Adrenal gland (tissue), 12 donors: ENCODE data around the gene ITIH5. TPM values are rescaled to one million over a fixed set of nuclear protein-coding genes. Genes with fewer than 3 reads are reported as not detected.

Experiments
- DNase-seq, 7 donors: peaks; one replicate each; pipeline ENCODE4 v3.0.0-alpha.2; 2019 to 2020
- H3K27ac ChIP-seq, 5 donors: fragments of 200-600 bp; sonication (generic) in 4 of 5; 1 replicate in 3 of 5; 2 replicates in 2 of 5; pipeline versions ENCODE4 v1.5.1 to v1.8.0; 2016 to 2020; ENCODE audit warnings: mild to moderate bottlenecking in 1 of 5
- H3K27me3 ChIP-seq: fragments of 200-600 bp; 2 replicates; pipeline ENCODE4 v1.8.0; 2021
- H3K36me3 ChIP-seq, 2 donors: fragments of 200-600 bp; replicated peaks in 1 of 2; 1 replicate in 1 of 2; 2 replicates in 1 of 2; pipeline versions ENCODE4 v1.5.1 to v1.8.0; 2018 to 2022
- H3K4me1 ChIP-seq, 2 donors: fragments of 200-600 bp; replicated peaks in 1 of 2; 1 replicate in 1 of 2; 2 replicates in 1 of 2; pipeline versions ENCODE4 v1.5.1 to v1.8.0; 2018 to 2021
- H3K4me3 ChIP-seq, 4 donors: fragments of 200-600 bp; sonication (generic) in 3 of 4; one replicate each; pipeline ENCODE4 v1.5.1; 2016 to 2018
- H3K9me3 ChIP-seq, 3 donors: fragments of 200-600 bp; sonication (generic) in 1 of 3; replicated peaks in 1 of 3; 1 replicate in 2 of 3; 2 replicates in 1 of 3; pipeline versions ENCODE4 v1.5.1 to v1.8.0; 2016 to 2021
- POLR2A ChIP-seq, 2 donors: fragments of 450-650 bp; IDR thresholded peaks; one replicate each; pipeline ENCODE4 v1.6.1; 2017; ENCODE audit warnings: antibody characterized with exemption in 2 of 2, mild to moderate bottlenecking in 2 of 2, moderate library complexity in 1 of 2
- WGBS, 4 donors: extraction: QIAGEN DNeasy Blood & Tissue Kit in 2 of 4; methylation state at CpG; one replicate each; pipeline versions ENCODE4 v1.1.5 to v1.1.7; 2013 to 2017; 5-methylcytosine and 5-hydroxymethylcytosine counted together
- intact Hi-C, 2 donors: fragments of 100-400 bp; cut with DNase I; formaldehyde crosslinking; loops; one replicate each; pipeline versions ENCODE4 v1.14.1 to v1.15.0; 2022 to 2023
- polyA plus RNA-seq, 3 donors: library from polyadenylated mRNA; stranded (reverse); fragments of 200-250 nt in 2 of 3; fragments of 350-450 nt in 1 of 3; fragmentation: Illumina TruSeq in 1 of 3; extraction: RNeasy Lipid Tissue Mini Kit (QIAGEN cat#74804) in 1 of 3; gene quantifications; one replicate each; pipeline ENCODE4 v1.2.3, GENCODE V29; 2013 to 2014
- total RNA-seq, 9 donors: library from RNA; depleted of rRNA in 4 of 9; stranded (reverse); fragments of >200 nt in 4 of 9; fragments of 120-200 nt in 1 of 9; fragmentation: NEBNext Ultra II Directional in 1 of 9; extraction: Animal tissue kit (Norgen Biotek cat#: 25700) in 1 of 9; gene quantifications; one replicate each; pipeline versions ENCODE4 v1.1.0 to v1.2.4, GENCODE V29; 2013 to 2023
- TF ChIP-seq, protein P1 (sequence below), 6 experiments: fragments of 450-650 bp in 4 of 6; fragments of 200-600 bp in 2 of 6; sonication (generic) in 1 of 6; IDR thresholded peaks; 1 replicate in 5 of 6; 2 replicates in 1 of 6; pipeline versions ENCODE4 v1.5.1 to v1.8.0; 2016 to 2021; ENCODE audit warnings: antibody characterized with exemption in 6 of 6, mild to moderate bottlenecking in 2 of 6, moderate library complexity in 1 of 6
- donor health status: healthy with polysubstance abuse.
- donor health status: Bipolar disorder and iron deficiency.
- donor health status: DM: yes; HTN: yes; CAD: no.
- donor health status: DM: no; HTN: no; CAD: no.
- donor health status: DM: no; HTN: no; CAD: no.
- donor health status: DM: yes; HTN: yes; CAD: no.

ITIH5 gene
- total and polyA plus RNA-seq, 12 donors: 0.66 to 6.2 (median 1.7) TPM

DNA sequence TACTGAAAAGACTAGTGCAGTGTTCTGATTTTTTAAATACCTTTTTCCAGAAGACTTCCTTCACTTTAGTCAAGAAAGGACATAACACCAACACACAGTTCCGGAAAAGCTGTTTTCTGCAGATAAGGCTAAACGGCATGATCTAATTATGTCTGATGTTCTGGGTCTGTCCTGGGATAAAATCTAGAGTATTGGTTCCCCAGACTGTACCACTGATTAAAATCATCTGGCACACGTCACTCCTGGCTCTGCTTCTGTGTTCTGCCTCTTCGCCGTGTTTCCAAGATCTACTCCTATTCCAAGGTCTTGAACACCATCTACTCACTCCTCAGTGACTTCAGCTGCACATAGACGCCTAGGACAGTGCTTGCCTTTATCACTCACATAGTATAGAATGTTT is 155.2 kb downstream of the ITIH5 start:
- H3K4me3 ChIP-seq: no peak overlapping the region
- intact Hi-C loops: no loop called here
- peak in 1 of 7 donors; percentile 51 for DNase-seq
- TF ChIP-seq POLR2A (IDR thresholded peaks at IDR 0.05): no peak
- TF ChIP-seq, protein P1, sequence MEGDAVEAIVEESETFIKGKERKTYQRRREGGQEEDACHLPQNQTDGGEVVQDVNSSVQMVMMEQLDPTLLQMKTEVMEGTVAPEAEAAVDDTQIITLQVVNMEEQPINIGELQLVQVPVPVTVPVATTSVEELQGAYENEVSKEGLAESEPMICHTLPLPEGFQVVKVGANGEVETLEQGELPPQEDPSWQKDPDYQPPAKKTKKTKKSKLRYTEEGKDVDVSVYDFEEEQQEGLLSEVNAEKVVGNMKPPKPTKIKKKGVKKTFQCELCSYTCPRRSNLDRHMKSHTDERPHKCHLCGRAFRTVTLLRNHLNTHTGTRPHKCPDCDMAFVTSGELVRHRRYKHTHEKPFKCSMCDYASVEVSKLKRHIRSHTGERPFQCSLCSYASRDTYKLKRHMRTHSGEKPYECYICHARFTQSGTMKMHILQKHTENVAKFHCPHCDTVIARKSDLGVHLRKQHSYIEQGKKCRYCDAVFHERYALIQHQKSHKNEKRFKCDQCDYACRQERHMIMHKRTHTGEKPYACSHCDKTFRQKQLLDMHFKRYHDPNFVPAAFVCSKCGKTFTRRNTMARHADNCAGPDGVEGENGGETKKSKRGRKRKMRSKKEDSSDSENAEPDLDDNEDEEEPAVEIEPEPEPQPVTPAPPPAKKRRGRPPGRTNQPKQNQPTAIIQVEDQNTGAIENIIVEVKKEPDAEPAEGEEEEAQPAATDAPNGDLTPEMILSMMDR (IDR thresholded peaks at IDR 0.05): no peak
- WGBS, 4 donors: 48 to 66% (median 54%) methylated on average over 6 of the region's 6 CpGs
- H3K27ac ChIP-seq: no peak overlapping the region
- H3K9me3 ChIP-seq: no peaks in the 10 kb centered on the region
- H3K27me3 ChIP-seq: no peaks in the 10 kb centered on the region
- no peaks in the 10 kb centered on the region for H3K36me3 ChIP-seq
- no peaks in the 10 kb centered on the region for H3K4me1 ChIP-seq

Other genes starting within 250 kb of the ITIH5 start
- gene ITIH2, start 36.4 kb upstream of the ITIH5 start, total RNA-seq: 1 to 10 TPM in 2 of 9 donors, under 1 TPM in 6, not detected in 1; 0.11 to 1.6 (median 0.33) TPM
- under 1 TPM; 0.03 to 0.24 (median 0.22) TPM for gene ITIH2, start 36.4 kb upstream of the ITIH5 start, polyA plus RNA-seq
- gene KIN, start 121.0 kb upstream of the ITIH5 start, total RNA-seq: 10 to 100 TPM in 4 of 9 donors, 1 to 10 TPM in 4, under 1 TPM in 1; 0.42 to 15.1 (median 9.8) TPM
- 10 to 100 TPM; 16.7 to 19.9 (median 19.0) TPM for gene KIN, start 121.0 kb upstream of the ITIH5 start, polyA plus RNA-seq
- 100 to 1,000 TPM; 453 to 946 (median 537) TPM for gene ATP5F1C, start 121.2 kb upstream of the ITIH5 start, total RNA-seq
- gene ATP5F1C, start 121.2 kb upstream of the ITIH5 start, polyA plus RNA-seq: 1,000 to 10,000 TPM in 1 of 3 donors, 100 to 1,000 TPM in 2; 549 to 1,397 (median 778) TPM
- gene TAF3, start 151.5 kb upstream of the ITIH5 start, total RNA-seq: 10 to 100 TPM in 2 of 9 donors, 1 to 10 TPM in 7; 4.0 to 12.0 (median 8.8) TPM
- gene TAF3, start 151.5 kb upstream of the ITIH5 start, polyA plus RNA-seq: 10 to 100 TPM in 1 of 3 donors, 1 to 10 TPM in 2; 3.5 to 16.6 (median 5.6) TPM